ENCODE data around the gene PHLDA3. TPM values are rescaled to one million over a fixed set of nuclear protein-coding genes. Genes with fewer than 3 reads are reported as not detected.

Gene PHLDA3
- total and polyA plus RNA-seq, 4 donors: 0.36 to 2.2 (median 1.0) TPM

- Histone ChIP-seq H3K27me3 (ENCODE audit: control insufficient read depth in 4 of 4, insufficient read depth in 4 of 4, low read length in 3 of 4) (no peaks in the 10 kb centered on the region), H3K4me3 (ENCODE audit: low read depth in 1 of 3, low read length in 3 of 3) (no peak overlapping the region), H3K4me1 (ENCODE audit: control insufficient read depth in 4 of 4, insufficient read depth in 4 of 4, low read length in 3 of 4) (peaks cover 3 to 17% (median 15%) of the 10 kb centered on the region in 4 donors), H3K27ac (ENCODE audit: low read depth in 1 of 2, low read length in 2 of 2) (no peak overlapping the region), H3K36me3 (ENCODE audit: control insufficient read depth in 4 of 4, insufficient read depth in 3 of 4, low read depth in 1 of 4, low read length in 3 of 4) (no peaks in the 10 kb centered on the region), H3K9me3 (ENCODE audit: control insufficient read depth in 4 of 4, low read length in 3 of 4) (no peaks in the 10 kb centered on the region), H3K9ac (ENCODE audit: low read depth in 1 of 2, low read length in 2 of 2) (no peak overlapping the region)
- 94% methylated on average over 6 of the region's 6 CpGs for WGBS
- DNase-seq (ENCODE audit: low spot score): no peak
- TF ChIP-seq TAF1 (conservative IDR thresholded peaks at IDR 0.05): no peak
- no peak for TF ChIP-seq GABPA (IDR thresholded peaks at IDR 0.05 in 1 of 2, conservative IDR thresholded peaks at IDR 0.05 in 1 of 2)
- no peak for TF ChIP-seq FOXA1 (IDR thresholded peaks at IDR 0.05)
- TF ChIP-seq, protein P1, sequence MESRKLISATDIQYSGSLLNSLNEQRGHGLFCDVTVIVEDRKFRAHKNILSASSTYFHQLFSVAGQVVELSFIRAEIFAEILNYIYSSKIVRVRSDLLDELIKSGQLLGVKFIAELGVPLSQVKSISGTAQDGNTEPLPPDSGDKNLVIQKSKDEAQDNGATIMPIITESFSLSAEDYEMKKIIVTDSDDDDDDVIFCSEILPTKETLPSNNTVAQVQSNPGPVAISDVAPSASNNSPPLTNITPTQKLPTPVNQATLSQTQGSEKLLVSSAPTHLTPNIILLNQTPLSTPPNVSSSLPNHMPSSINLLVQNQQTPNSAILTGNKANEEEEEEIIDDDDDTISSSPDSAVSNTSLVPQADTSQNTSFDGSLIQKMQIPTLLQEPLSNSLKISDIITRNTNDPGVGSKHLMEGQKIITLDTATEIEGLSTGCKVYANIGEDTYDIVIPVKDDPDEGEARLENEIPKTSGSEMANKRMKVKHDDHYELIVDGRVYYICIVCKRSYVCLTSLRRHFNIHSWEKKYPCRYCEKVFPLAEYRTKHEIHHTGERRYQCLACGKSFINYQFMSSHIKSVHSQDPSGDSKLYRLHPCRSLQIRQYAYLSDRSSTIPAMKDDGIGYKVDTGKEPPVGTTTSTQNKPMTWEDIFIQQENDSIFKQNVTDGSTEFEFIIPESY (IDR thresholded peaks at IDR 0.05): no peak
- TF ChIP-seq REST (IDR thresholded peaks at IDR 0.05): no peak
- TF ChIP-seq FOXA2 (IDR thresholded peaks at IDR 0.05): no peak
- TF ChIP-seq RXRA (IDR thresholded peaks at IDR 0.05): no peak
- TF ChIP-seq ATF3 (IDR thresholded peaks at IDR 0.05): no peak
- TF ChIP-seq MAX (IDR thresholded peaks at IDR 0.05): no peak
- TF ChIP-seq JUND (IDR thresholded peaks at IDR 0.05): no peak
- no peak for TF ChIP-seq HNF4A (conservative IDR thresholded peaks at IDR 0.05)
- TF ChIP-seq RAD21 (IDR thresholded peaks at IDR 0.05): no peak
- TF ChIP-seq EGR1 (IDR thresholded peaks at IDR 0.05; ENCODE audit: low read depth in 2 of 2): no peak
- TF ChIP-seq NR2F2 (IDR thresholded peaks at IDR 0.05): no peak
- TF ChIP-seq HNF4G (IDR thresholded peaks at IDR 0.05): no peak
- TF ChIP-seq YY1 (IDR thresholded peaks at IDR 0.05): no peak
- TF ChIP-seq, protein P2, sequence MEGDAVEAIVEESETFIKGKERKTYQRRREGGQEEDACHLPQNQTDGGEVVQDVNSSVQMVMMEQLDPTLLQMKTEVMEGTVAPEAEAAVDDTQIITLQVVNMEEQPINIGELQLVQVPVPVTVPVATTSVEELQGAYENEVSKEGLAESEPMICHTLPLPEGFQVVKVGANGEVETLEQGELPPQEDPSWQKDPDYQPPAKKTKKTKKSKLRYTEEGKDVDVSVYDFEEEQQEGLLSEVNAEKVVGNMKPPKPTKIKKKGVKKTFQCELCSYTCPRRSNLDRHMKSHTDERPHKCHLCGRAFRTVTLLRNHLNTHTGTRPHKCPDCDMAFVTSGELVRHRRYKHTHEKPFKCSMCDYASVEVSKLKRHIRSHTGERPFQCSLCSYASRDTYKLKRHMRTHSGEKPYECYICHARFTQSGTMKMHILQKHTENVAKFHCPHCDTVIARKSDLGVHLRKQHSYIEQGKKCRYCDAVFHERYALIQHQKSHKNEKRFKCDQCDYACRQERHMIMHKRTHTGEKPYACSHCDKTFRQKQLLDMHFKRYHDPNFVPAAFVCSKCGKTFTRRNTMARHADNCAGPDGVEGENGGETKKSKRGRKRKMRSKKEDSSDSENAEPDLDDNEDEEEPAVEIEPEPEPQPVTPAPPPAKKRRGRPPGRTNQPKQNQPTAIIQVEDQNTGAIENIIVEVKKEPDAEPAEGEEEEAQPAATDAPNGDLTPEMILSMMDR (IDR thresholded peaks at IDR 0.05; ENCODE audit: low read depth, low read length, missing input control): no peak
Measured at GRCh38 chr1:201513498-201514243, 44.7 kb upstream of the PHLDA3 start.
